Left lung (tissue), 10 donors: ENCODE measurements around the gene HNRNPM. TPM values are rescaled to one million over a fixed set of nuclear protein-coding genes. Genes with fewer than 3 reads are reported as not detected.
"Not testable (repeated sequence)": the region's sequence is repeated elsewhere in the genome, so short reads cannot be mapped to it uniquely, and the experiment has no call there.

Experiments used
- ATAC-seq: fragments of 200-7000 bp; cut with Tn5 transposase; one replicate; pipeline ENCODE4 v1.9.1; 2020; ENCODE audit warnings: moderate library complexity
- DNase-seq, 4 donors: peaks; one replicate each; pipeline ENCODE4 v3.0.0-alpha.2; 2013 to 2020
- H3K27ac ChIP-seq, 2 donors: fragments of 200-600 bp; sonication (generic) in 1 of 2; one replicate each; pipeline versions ENCODE4 v1.5.0 to v1.8.0; 2020 to 2021
- H3K27me3 ChIP-seq, 2 donors: fragments of 200-600 bp; sonication (generic) in 1 of 2; one replicate each; pipeline versions ENCODE4 v1.5.0 to v1.8.0; 2020 to 2021
- H3K36me3 ChIP-seq, 2 donors: fragments of 200-600 bp; sonication (generic) in 1 of 2; one replicate each; pipeline versions ENCODE4 v1.5.0 to v1.8.0; 2020 to 2021
- H3K4me1 ChIP-seq, 2 donors: fragments of 200-600 bp; one replicate each; pipeline ENCODE4 v1.8.0; 2021
- H3K4me3 ChIP-seq, 2 donors: fragments of 200-600 bp; sonication (generic) in 1 of 2; one replicate each; pipeline versions ENCODE4 v1.5.0 to v1.8.0; 2020 to 2021; ENCODE audit warnings: mild to moderate bottlenecking in 1 of 2
- H3K9me3 ChIP-seq, 2 donors: fragments of 200-600 bp; sonication (generic) in 1 of 2; one replicate each; pipeline versions ENCODE4 v1.5.0 to v1.8.0; 2020 to 2021
- CTCF ChIP-seq, 2 donors: fragments of 200-600 bp; sonication (generic) in 1 of 2; IDR thresholded peaks; one replicate each; pipeline versions ENCODE4 v1.5.0 to v1.8.0; 2021; ENCODE audit warnings: antibody characterized with exemption in 2 of 2
- intact Hi-C, 2 donors: fragments of 100-400 bp; cut with DNase I; formaldehyde crosslinking; loops; one replicate each; pipeline versions ENCODE4 v1.11.2 to v1.14.2; 2022
- polyA plus RNA-seq, 6 donors: library from polyadenylated mRNA; unstranded; fragments of 120-200 nt; gene quantifications; one replicate each; pipeline ENCODE4 v1.2.1, GENCODE V29; 2013; ENCODE audit not compliant: insufficient read length in 6 of 6
- total RNA-seq, 2 donors: library from RNA; stranded (reverse); fragmentation: NEBNext Ultra II Directional; extraction: Animal tissue kit (Norgen Biotek cat#: 25700); gene quantifications; one replicate each; pipeline ENCODE4 v1.2.1, GENCODE V29; 2021
- donor health status: DM: no; HTN: yes; CAD: no.
- donor health status: DM: no; HTN: no; CAD: no.

Gene HNRNPM
- total and polyA plus RNA-seq, 8 donors: 121 to 382 (median 335) TPM

DNA sequence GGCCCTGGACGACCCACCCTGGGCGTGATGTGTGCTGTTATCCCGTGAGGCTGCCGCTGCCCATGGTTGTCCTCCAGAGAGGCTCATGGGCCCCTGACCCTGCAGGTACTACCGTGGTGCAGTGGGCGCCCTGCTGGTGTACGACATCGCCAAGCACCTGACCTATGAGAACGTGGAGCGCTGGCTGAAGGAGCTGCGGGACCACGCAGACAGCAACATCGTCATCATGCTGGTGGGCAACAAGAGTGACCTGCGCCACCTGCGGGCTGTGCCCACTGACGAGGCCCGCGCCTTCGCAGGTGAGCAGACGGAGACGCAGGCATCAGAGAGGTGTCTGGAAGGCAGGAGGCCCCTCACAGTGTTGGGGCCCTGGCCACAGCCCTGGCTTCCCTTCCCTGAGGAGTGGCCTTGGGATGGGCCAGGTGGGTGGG, 42.8 kb upstream of the HNRNPM start:
- Histone ChIP-seq H3K4me1 (peaks cover 0 to 12% of the 10 kb centered on the region in 2 donors), H3K4me3 (no peak overlapping the region), H3K27me3 (no peaks in the 10 kb centered on the region), H3K27ac (no peak overlapping the region), H3K36me3 (peaks cover 0 to 71% of the 10 kb centered on the region in 2 donors), H3K9me3 (no peaks in the 10 kb centered on the region)
- TF ChIP-seq CTCF (IDR thresholded peaks at IDR 0.05): no peak
- DNase-seq (no peak), ATAC-seq (no peak)
- intact Hi-C loops: loop anchor here in 1 of 2 donors (5.0 kb wide), 1 partner anchor 50 kb away; no protein-coding TSS in a partner anchor

DNA sequence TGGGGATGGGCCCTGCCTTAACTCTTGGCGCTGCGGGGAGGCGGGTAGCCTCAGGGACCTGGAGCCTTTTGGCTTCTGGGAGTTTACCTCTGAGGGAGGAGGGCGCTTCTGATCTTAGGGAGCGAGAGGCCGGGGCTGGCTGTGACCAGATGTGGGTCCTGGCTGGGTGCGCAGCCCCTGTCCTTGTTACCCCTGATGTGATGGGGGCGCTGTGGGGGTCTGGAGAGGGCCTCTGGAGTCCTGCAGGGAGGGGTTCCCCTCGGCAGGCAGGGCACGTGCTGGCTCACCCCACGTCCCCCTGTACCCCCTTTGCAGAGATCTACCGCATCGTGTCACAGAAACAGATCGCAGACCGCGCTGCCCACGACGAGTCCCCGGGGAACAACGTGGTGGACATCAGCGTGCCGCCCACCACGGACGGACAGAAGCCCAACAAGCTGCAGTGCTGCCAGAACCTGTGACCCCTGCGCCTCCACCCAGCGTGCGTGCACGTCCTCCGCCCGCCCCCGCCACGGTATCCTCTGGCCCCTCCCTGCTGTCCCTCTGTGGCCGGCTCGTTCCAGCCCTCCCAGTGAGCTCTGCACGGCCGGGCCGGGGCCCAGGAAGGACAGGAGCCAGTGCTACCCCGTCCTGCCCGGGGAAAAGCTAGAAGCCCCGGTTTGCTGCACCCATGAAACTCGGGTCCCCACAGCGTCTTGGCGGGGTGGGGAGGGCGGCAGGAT, 41.5 kb upstream of the HNRNPM start:
- Histone ChIP-seq H3K36me3 (peaks cover 0 to 71% of the 10 kb centered on the region in 2 donors), H3K4me1 (no peaks in the 10 kb centered on the region), H3K9me3 (no peaks in the 10 kb centered on the region), H3K27me3 (no peaks in the 10 kb centered on the region), H3K4me3 (no peak overlapping the region), H3K27ac (no peak overlapping the region)
- ATAC-seq (no peak), DNase-seq (no peak)
- no peak for TF ChIP-seq CTCF (IDR thresholded peaks at IDR 0.05)
- intact Hi-C loops: loop anchor here in 1 of 2 donors (5.0 kb wide), 1 partner anchor 51 kb away; no protein-coding TSS in a partner anchor

- no peak overlapping the region for H3K27ac ChIP-seq
- H3K36me3 ChIP-seq: peaks cover 0 to 71% of the 10 kb centered on the region in 2 donors
- H3K27me3 ChIP-seq: no peaks in the 10 kb centered on the region
- intact Hi-C loops: loop anchor here in 1 of 2 donors (5.0 kb wide), 1 partner anchor 51 kb away; no protein-coding TSS in a partner anchor
- H3K4me1 ChIP-seq: no peaks in the 10 kb centered on the region
- no peak for ATAC-seq
- DNase-seq: no peak
- H3K4me3 ChIP-seq: no peak overlapping the region
- no peaks in the 10 kb centered on the region for H3K9me3 ChIP-seq
- TF ChIP-seq CTCF (IDR thresholded peaks at IDR 0.05): no peak
Measured at GRCh38 chr19:8403820-8404109, 41.0 kb upstream of the HNRNPM start.

- DNase-seq: no peak
- Histone ChIP-seq H3K27me3 (no peaks in the 10 kb centered on the region), H3K27ac (no peak overlapping the region), H3K9me3 (no peaks in the 10 kb centered on the region), H3K4me1 (no peaks in the 10 kb centered on the region), H3K36me3 (peaks cover 0 to 63% of the 10 kb centered on the region in 2 donors), H3K4me3 (no peak overlapping the region)
- no peak for TF ChIP-seq CTCF (IDR thresholded peaks at IDR 0.05)
- no peak for ATAC-seq
- intact Hi-C loops: loop anchor here in 1 of 2 donors (5.0 kb wide), 1 partner anchor 52 kb away; no protein-coding TSS in a partner anchor
Measured at GRCh38 chr19:8404391-8405151, 40.2 kb upstream of the HNRNPM start.

GRCh38 chr19:8410718-8411117, 34.1 kb upstream of the HNRNPM start:
- H3K4me1 ChIP-seq: peaks cover 5 to 26% of the 10 kb centered on the region in 2 donors
- H3K36me3 ChIP-seq, DNase-seq, H3K4me3 ChIP-seq, ATAC-seq, H3K27me3 ChIP-seq, intact Hi-C loops, H3K27ac ChIP-seq, H3K9me3 ChIP-seq: not testable (repeated sequence)
